ENCODE results near the gene KLHL34. TPM values are rescaled to one million over a fixed set of nuclear protein-coding genes. Genes with fewer than 3 reads are reported as not detected.
A peak's percentile ranks its signal among the peaks of the same experiment; 100 is the strongest.

Gene KLHL34
- not detected for polyA plus RNA-seq (2013, experiment 1 of 2)
- not detected for polyA plus RNA-seq (2013, experiment 2 of 2)

- Histone ChIP-seq H3K4me3 (ENCODE audit: insufficient read depth in 1 of 2, low read depth in 1 of 2, low read length in 2 of 2) (peak within 1 kb of the TSS in 1 of 2 experiments; percentile 60), H2BK120ac (ENCODE audit: low read depth, low read length) (no peak within 1 kb of the TSS), H3K36me3 (ENCODE audit: control insufficient read depth in 1 of 2, insufficient read depth in 2 of 2, low read depth in 1 of 2, low read length in 2 of 2) (no peaks in the 10 kb centered on the region), H2BK15ac (ENCODE audit: low read depth, poor library complexity, severe bottlenecking) (no peak within 1 kb of the TSS), H3K27ac (ENCODE audit: low read length, poor library complexity, severe bottlenecking) (no peak within 1 kb of the TSS), H3K4me1 (ENCODE audit: control insufficient read depth, insufficient read depth, low read depth, low read length) (no peaks in the 10 kb centered on the region), H4K91ac (ENCODE audit: low read length) (no peak within 1 kb of the TSS), H3K9me3 (ENCODE audit: control insufficient read depth, low read length) (no peaks in the 10 kb centered on the region), H2BK5ac (ENCODE audit: low read depth, low read length, poor library complexity, severe bottlenecking) (no peak within 1 kb of the TSS), H3K4me2 (ENCODE audit: low read length, poor library complexity, severe bottlenecking) (no peak within 1 kb of the TSS), H2BK12ac (ENCODE audit: low read length in 2 of 2) (no peak within 1 kb of the TSS), H3K23ac (ENCODE audit: low read length in 2 of 2) (no peak within 1 kb of the TSS), H2AK5ac (ENCODE audit: low read length, severe bottlenecking) (no peak within 1 kb of the TSS), H3K9ac (ENCODE audit: low read length) (no peak within 1 kb of the TSS), H3K79me1 (replicated peaks; ENCODE audit: low read length, poor library complexity, severe bottlenecking) (no peaks in the 10 kb centered on the region), H3K4ac (ENCODE audit: low read depth in 1 of 2, low read length in 2 of 2) (no peak within 1 kb of the TSS), H2AFZ (ENCODE audit: low read depth, low read length) (no peak within 1 kb of the TSS), H3K18ac (ENCODE audit: low read depth in 1 of 2, low read length in 2 of 2) (no peak within 1 kb of the TSS), H3K14ac (ENCODE audit: low read length in 2 of 2) (no peak within 1 kb of the TSS), H3K27me3 (ENCODE audit: control insufficient read depth in 1 of 2, insufficient read depth in 1 of 2, low read length in 2 of 2) (peaks cover 0 to 11% of the 10 kb centered on the region in 2 experiments), H4K8ac (ENCODE audit: low read length) (no peak within 1 kb of the TSS)
- DNase-seq: no peak
- WGBS: 96% methylated on average over 49 of the region's 60 CpGs
Measured at GRCh38 chrX:21658152-21658737, at the start of gene KLHL34. Gene KLHL34 (minus strand): TSS chrX:21658330. CDS start chrX:21657788, 542 bp downstream.

- no peak overlapping the region for H2BK5ac ChIP-seq (ENCODE audit: low read depth, low read length, poor library complexity, severe bottlenecking)
- no peak overlapping the region for H4K8ac ChIP-seq (ENCODE audit: low read length)
- H3K14ac ChIP-seq (ENCODE audit: low read length in 2 of 2): no peak overlapping the region
- H2BK15ac ChIP-seq (ENCODE audit: low read depth, poor library complexity, severe bottlenecking): no peak overlapping the region
- no peak overlapping the region for H2AK5ac ChIP-seq (ENCODE audit: low read length, severe bottlenecking)
- H4K91ac ChIP-seq (ENCODE audit: low read length): no peak overlapping the region
- H3K79me1 ChIP-seq (replicated peaks; ENCODE audit: low read length, poor library complexity, severe bottlenecking): no peaks in the 10 kb centered on the region
- H3K9ac ChIP-seq (ENCODE audit: low read length): no peak overlapping the region
- no peak overlapping the region for H3K27ac ChIP-seq (ENCODE audit: low read length, poor library complexity, severe bottlenecking)
- H3K27me3 ChIP-seq (ENCODE audit: control insufficient read depth in 1 of 2, insufficient read depth in 1 of 2, low read length in 2 of 2): no peaks in the 10 kb centered on the region
- no peaks in the 10 kb centered on the region for H3K36me3 ChIP-seq (ENCODE audit: control insufficient read depth in 1 of 2, insufficient read depth in 2 of 2, low read depth in 1 of 2, low read length in 2 of 2)
- H3K4me2 ChIP-seq (ENCODE audit: low read length, poor library complexity, severe bottlenecking): no peak overlapping the region
- H3K9me3 ChIP-seq (ENCODE audit: control insufficient read depth, low read length): no peaks in the 10 kb centered on the region
- no peak overlapping the region for H3K4me3 ChIP-seq (ENCODE audit: insufficient read depth in 1 of 2, low read depth in 1 of 2, low read length in 2 of 2)
- no peak overlapping the region for H3K4ac ChIP-seq (ENCODE audit: low read depth in 1 of 2, low read length in 2 of 2)
- H2BK12ac ChIP-seq (ENCODE audit: low read length in 2 of 2): no peak overlapping the region
- no peak overlapping the region for H2BK120ac ChIP-seq (ENCODE audit: low read depth, low read length)
- H3K23ac ChIP-seq (ENCODE audit: low read length in 2 of 2): no peak overlapping the region
- no peak overlapping the region for H2AFZ ChIP-seq (ENCODE audit: low read depth, low read length)
- WGBS: 92% methylated on average over 4 of the region's 4 CpGs
- DNase-seq: no peak
- no peaks in the 10 kb centered on the region for H3K4me1 ChIP-seq (ENCODE audit: control insufficient read depth, insufficient read depth, low read depth, low read length)
- H3K18ac ChIP-seq (ENCODE audit: low read depth in 1 of 2, low read length in 2 of 2): no peak overlapping the region
Measured at GRCh38 chrX:21705225-21705624, 47.1 kb upstream of the KLHL34 start.

- H3K9ac ChIP-seq (ENCODE audit: low read length): no peak overlapping the region
- no peak for DNase-seq
- no peak overlapping the region for H2BK12ac ChIP-seq (ENCODE audit: low read length in 2 of 2)
- H3K14ac ChIP-seq (ENCODE audit: low read length in 2 of 2): no peak overlapping the region
- 73% methylated on average over 4 of the region's 4 CpGs for WGBS
- no peaks in the 10 kb centered on the region for H3K4me1 ChIP-seq (ENCODE audit: control insufficient read depth, insufficient read depth, low read depth, low read length)
- H3K4me3 ChIP-seq (ENCODE audit: insufficient read depth in 1 of 2, low read depth in 1 of 2, low read length in 2 of 2): no peak overlapping the region
- no peak overlapping the region for H3K23ac ChIP-seq (ENCODE audit: low read length in 2 of 2)
- no peaks in the 10 kb centered on the region for H3K36me3 ChIP-seq (ENCODE audit: control insufficient read depth in 1 of 2, insufficient read depth in 2 of 2, low read depth in 1 of 2, low read length in 2 of 2)
- H2BK5ac ChIP-seq (ENCODE audit: low read depth, low read length, poor library complexity, severe bottlenecking): no peak overlapping the region
- no peak overlapping the region for H3K27ac ChIP-seq (ENCODE audit: low read length, poor library complexity, severe bottlenecking)
- H3K4ac ChIP-seq (ENCODE audit: low read depth in 1 of 2, low read length in 2 of 2): no peak overlapping the region
- no peaks in the 10 kb centered on the region for H3K9me3 ChIP-seq (ENCODE audit: control insufficient read depth, low read length)
- no peak overlapping the region for H2AK5ac ChIP-seq (ENCODE audit: low read length, severe bottlenecking)
- H4K91ac ChIP-seq (ENCODE audit: low read length): no peak overlapping the region
- no peak overlapping the region for H3K4me2 ChIP-seq (ENCODE audit: low read length, poor library complexity, severe bottlenecking)
- H4K8ac ChIP-seq (ENCODE audit: low read length): no peak overlapping the region
- no peak overlapping the region for H2BK15ac ChIP-seq (ENCODE audit: low read depth, poor library complexity, severe bottlenecking)
- H3K79me1 ChIP-seq (replicated peaks; ENCODE audit: low read length, poor library complexity, severe bottlenecking): no peaks in the 10 kb centered on the region
- H3K27me3 ChIP-seq (ENCODE audit: control insufficient read depth in 1 of 2, insufficient read depth in 1 of 2, low read length in 2 of 2): no peaks in the 10 kb centered on the region
- H2BK120ac ChIP-seq (ENCODE audit: low read depth, low read length): no peak overlapping the region
- H2AFZ ChIP-seq (ENCODE audit: low read depth, low read length): no peak overlapping the region
- no peak overlapping the region for H3K18ac ChIP-seq (ENCODE audit: low read depth in 1 of 2, low read length in 2 of 2)
Measured at GRCh38 chrX:21702725-21703124, 44.6 kb upstream of the KLHL34 start.

- no peak overlapping the region for H2AFZ ChIP-seq (ENCODE audit: low read depth, low read length)
- WGBS: 63% methylated on average over 1 of the region's 3 CpGs
- H3K4ac ChIP-seq (ENCODE audit: low read depth in 1 of 2, low read length in 2 of 2): no peak overlapping the region
- no peaks in the 10 kb centered on the region for H3K79me1 ChIP-seq (replicated peaks; ENCODE audit: low read length, poor library complexity, severe bottlenecking)
- H2BK120ac ChIP-seq (ENCODE audit: low read depth, low read length): no peak overlapping the region
- H3K14ac ChIP-seq (ENCODE audit: low read length in 2 of 2): no peak overlapping the region
- no peak overlapping the region for H4K91ac ChIP-seq (ENCODE audit: low read length)
- no peak overlapping the region for H3K18ac ChIP-seq (ENCODE audit: low read depth in 1 of 2, low read length in 2 of 2)
- DNase-seq: no peak
- H2BK12ac ChIP-seq (ENCODE audit: low read length in 2 of 2): no peak overlapping the region
- H3K27ac ChIP-seq (ENCODE audit: low read length, poor library complexity, severe bottlenecking): no peak overlapping the region
- no peak overlapping the region for H2AK5ac ChIP-seq (ENCODE audit: low read length, severe bottlenecking)
- no peak overlapping the region for H2BK5ac ChIP-seq (ENCODE audit: low read depth, low read length, poor library complexity, severe bottlenecking)
- no peaks in the 10 kb centered on the region for H3K9me3 ChIP-seq (ENCODE audit: control insufficient read depth, low read length)
- H4K8ac ChIP-seq (ENCODE audit: low read length): no peak overlapping the region
- H3K9ac ChIP-seq (ENCODE audit: low read length): no peak overlapping the region
- H3K4me1 ChIP-seq (ENCODE audit: control insufficient read depth, insufficient read depth, low read depth, low read length): no peaks in the 10 kb centered on the region
- no peak overlapping the region for H3K23ac ChIP-seq (ENCODE audit: low read length in 2 of 2)
- H3K4me2 ChIP-seq (ENCODE audit: low read length, poor library complexity, severe bottlenecking): no peak overlapping the region
- no peak overlapping the region for H3K4me3 ChIP-seq (ENCODE audit: insufficient read depth in 1 of 2, low read depth in 1 of 2, low read length in 2 of 2)
- no peaks in the 10 kb centered on the region for H3K36me3 ChIP-seq (ENCODE audit: control insufficient read depth in 1 of 2, insufficient read depth in 2 of 2, low read depth in 1 of 2, low read length in 2 of 2)
- H2BK15ac ChIP-seq (ENCODE audit: low read depth, poor library complexity, severe bottlenecking): no peak overlapping the region
- H3K27me3 ChIP-seq (ENCODE audit: control insufficient read depth in 1 of 2, insufficient read depth in 1 of 2, low read length in 2 of 2): no peaks in the 10 kb centered on the region
Measured at GRCh38 chrX:21700967-21701366, 42.8 kb upstream of the KLHL34 start.
